GM21367 (cell line): ENCODE results near the gene TYMS.

ENCODE experiments used
- ATAC-seq: cut with Tn5 transposase; IDR thresholded peaks from one replicate; pipeline ENCODE4 v1.9.1; 2021; ENCODE audit not compliant: unreplicated experiment

The TYMS gene

GRCh38 chr18:657311-658000 is at the start of gene TYMS:
Gene TYMS, plus strand, starts transcription at chr18:657653. Its CDS starts 90 bp downstream, at chr18:657743.
- ATAC-seq: peak; percentile 40

- ATAC-seq: no peak
These were observed 49.5 kb upstream of the TYMS start for GRCh38 chr18:607930-608329.

GRCh38 chr18:610214-610928 is 47.1 kb upstream of the TYMS start:
- no peak for ATAC-seq

- ATAC-seq: no peak
These were observed 45.3 kb upstream of the TYMS start for GRCh38 chr18:612156-612555.

GRCh38 chr18:614193-614592 is 43.3 kb upstream of the TYMS start:
- ATAC-seq: no peak

- ATAC-seq: no peak
These were observed 42.3 kb upstream of the TYMS start for GRCh38 chr18:615092-615521.

- ATAC-seq: no peak
These were observed 41.7 kb upstream of the TYMS start for GRCh38 chr18:615773-616172.

- no peak for ATAC-seq
These were observed 41.0 kb upstream of the TYMS start for GRCh38 chr18:616380-616995.

- no peak for ATAC-seq
These were observed 39.4 kb upstream of the TYMS start for GRCh38 chr18:617970-618504.

GRCh38 chr18:618618-619017 is 38.8 kb upstream of the TYMS start:
- ATAC-seq: no peak

- no peak for ATAC-seq
These were observed 36.0 kb upstream of the TYMS start for GRCh38 chr18:621291-622043.

- ATAC-seq: no peak
These were observed 35.2 kb upstream of the TYMS start for GRCh38 chr18:622289-622688.

GRCh38 chr18:623761-624620 is 33.5 kb upstream of the TYMS start:
- no peak for ATAC-seq

- ATAC-seq: no peak
These were observed 30.2 kb upstream of the TYMS start for GRCh38 chr18:627231-627630.

GRCh38 chr18:629269-630150 is 27.9 kb upstream of the TYMS start:
- no peak for ATAC-seq

- ATAC-seq: no peak
These were observed 25.9 kb upstream of the TYMS start for GRCh38 chr18:631560-631959.

- no peak for ATAC-seq
These were observed 22.9 kb upstream of the TYMS start for GRCh38 chr18:634551-635045.

- no peak for ATAC-seq
These were observed 22.3 kb upstream of the TYMS start for GRCh38 chr18:635171-635570.

GRCh38 chr18:641224-641623 is 16.2 kb upstream of the TYMS start:
- ATAC-seq: no peak
